ENCODE data around the gene IARS2. TPM values are rescaled to one million over a fixed set of nuclear protein-coding genes. Genes with fewer than 3 reads are reported as not detected.

IARS2 gene
- total RNA-seq (2022; extraction: Qiagen RNA extraction; ENCODE audit: low read depth): 95.0 to 115 TPM (median 108 TPM) in 5 replicates

DNA sequence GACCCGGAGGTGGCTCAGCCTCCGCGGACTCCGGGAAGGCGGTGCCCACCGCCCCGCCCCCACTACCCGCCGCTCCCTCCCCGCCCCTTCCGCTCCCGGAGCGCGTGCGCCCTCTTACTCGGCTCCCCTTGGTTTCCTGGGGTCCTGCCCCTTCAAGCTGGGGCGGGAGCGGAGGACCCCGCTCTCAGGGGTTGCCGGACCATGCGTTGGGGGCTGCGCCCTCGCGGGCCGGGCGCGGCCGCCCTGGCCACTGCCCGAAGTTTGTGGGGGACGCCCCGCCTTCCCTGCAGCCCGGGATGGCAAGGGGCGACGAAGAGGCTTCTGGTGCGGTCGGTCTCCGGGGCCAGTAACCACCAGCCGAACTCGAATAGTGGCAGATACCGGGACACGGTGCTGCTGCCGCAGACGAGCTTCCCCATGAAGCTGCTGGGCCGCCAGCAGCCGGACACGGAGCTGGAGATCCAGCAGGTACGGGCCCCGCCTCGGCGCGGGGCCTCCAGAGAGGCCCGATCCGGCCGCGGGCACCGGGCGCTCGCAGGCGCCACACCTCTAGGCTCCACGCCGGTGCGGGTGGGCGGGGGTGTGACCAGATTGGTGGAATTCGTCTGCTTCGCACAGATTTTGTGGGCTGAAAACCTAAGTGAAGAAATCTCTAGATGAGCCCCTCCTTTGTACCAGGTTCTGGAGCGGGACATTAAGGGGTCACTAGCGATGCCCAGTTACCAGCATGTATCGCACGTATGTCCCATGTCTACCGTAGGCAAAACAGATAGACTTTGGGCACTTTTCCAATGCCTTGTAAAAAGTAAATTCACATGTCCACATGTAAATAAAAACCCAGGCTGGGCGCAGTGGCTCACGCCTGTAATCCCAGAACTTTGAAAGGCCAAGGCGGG is at the start of gene IARS2:
TSS of gene IARS2 (plus strand) at position 117 of the 896 bp plus-strand sequence. CDS start at position 202, 85 bp downstream.

DNA sequence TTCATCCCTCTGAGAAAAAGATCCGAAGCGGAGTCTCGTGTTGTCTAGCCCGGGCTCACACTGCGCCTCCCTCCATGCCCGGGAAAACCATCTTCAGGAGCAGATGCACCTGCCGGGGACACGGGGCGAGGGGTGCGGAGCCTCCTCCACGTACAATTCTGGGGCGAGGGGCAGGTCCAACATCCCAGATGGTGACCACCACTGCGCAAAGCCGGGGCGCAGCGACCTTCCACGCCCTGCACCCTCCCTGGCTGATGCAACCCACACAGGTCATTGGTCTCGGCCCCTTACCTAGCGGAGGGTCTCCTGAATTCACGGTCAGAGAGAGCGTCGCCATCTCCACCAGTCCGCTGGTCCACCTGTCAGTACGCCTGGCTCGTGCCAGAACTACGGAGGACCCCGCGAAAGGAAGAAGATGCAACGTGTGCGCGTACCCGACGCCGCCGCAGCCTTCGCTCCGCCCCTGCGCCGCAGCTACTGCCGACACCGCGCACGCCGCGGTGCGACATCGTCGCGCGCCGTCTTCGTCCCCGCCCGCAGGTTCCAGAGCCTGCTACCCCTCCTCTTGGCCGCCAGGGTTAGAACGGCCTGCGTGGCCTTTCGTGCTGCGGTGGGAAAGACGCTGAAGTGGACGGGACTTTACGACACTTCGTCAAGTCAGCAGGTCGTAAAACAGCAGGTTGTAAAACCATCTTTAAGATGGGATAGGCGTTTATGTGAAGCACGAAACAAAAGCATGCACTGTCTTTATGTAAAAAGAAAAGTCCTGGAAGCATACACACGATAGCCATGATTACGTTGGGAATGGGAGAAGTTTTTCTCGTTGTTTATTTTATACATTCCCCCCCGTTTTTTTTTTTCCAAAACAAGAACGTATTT is 47.6 kb upstream of the IARS2 start, which contains the start of gene EPRS1:
TSS of gene EPRS1 (minus strand) at position 454 of the 879 bp plus-strand sequence. CDS start at position 337, 117 bp downstream.

DNA sequence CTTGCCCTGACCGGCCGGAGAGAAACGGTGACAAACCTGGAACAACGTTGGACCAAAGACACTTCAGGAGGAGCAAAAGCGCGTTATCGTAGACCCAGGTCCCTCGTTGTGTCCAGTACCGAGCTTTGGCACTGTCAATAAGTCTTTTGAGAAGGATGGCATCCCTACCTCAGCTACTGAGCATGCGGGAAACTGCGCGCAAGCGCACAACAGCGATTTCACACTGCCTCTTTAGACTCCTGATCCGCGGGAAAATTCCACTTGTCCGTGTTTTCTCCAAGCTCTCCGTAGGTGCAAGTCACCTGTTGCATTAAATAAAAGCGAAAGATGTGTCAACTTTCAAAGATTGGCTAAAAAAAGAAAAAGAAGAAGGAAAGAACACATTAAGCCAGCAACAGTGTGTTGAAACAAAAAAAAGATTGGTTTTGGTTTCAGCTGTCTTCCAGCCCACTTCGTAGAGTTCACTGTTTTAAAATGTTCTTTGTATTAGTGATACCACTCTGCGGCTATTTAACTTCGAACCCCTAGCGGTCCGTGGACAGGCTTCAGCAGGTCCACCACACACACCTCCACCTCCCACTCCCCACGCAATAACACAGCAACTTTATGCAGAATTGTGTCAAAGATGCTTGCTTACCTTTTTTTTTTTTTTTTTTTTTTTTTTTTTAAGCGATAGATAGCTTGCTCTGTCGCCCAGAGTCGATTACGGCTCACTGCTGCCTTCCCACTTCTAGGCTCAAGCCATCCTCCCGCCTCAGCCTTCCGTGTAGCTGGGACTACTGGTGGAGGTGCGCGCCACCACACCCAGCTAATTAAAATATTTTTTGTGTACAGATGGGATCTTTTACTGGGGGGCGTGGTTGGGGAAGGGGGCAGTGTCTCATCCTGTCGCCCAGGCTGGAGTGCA is 4.0 kb upstream of the IARS2 start, which contains the start of gene BPNT1:
TSS of gene BPNT1 (minus strand) at position 139 of the 907 bp plus-strand sequence. CDS start 9,942 bp downstream, outside the sequence.

Other genes starting within 250 kb of the IARS2 start
- 0.02 to 0.08 TPM in 2 of 5 replicates, not detected in the others for gene SLC30A10, start 165.6 kb upstream of the IARS2 start, total RNA-seq (2022; extraction: Qiagen RNA extraction; ENCODE audit: low read depth)
- 75.9 to 84.4 TPM (median 80.5 TPM) in 5 replicates for gene EPRS1, start 47.6 kb upstream of the IARS2 start, total RNA-seq (2022; extraction: Qiagen RNA extraction; ENCODE audit: low read depth)
- gene BPNT1, start 4.3 kb upstream of the IARS2 start, total RNA-seq (2022; extraction: Qiagen RNA extraction; ENCODE audit: low read depth): 17.5 to 21.0 TPM (median 19.0 TPM) in 5 replicates
- 11.2 to 15.7 TPM (median 14.1 TPM) in 5 replicates for gene RAB3GAP2, start 178.3 kb downstream of the IARS2 start, total RNA-seq (2022; extraction: Qiagen RNA extraction; ENCODE audit: low read depth)

Measured in A549 treated with DMSO at 1 μM for 4 hours (cell line).